DND-41 (cell line): Measurements from ENCODE around the gene SMG6.

Experiments
- CTCF ChIP-seq: IDR thresholded peaks from 2 replicates; pipeline ENCODE4 v1.5.1; 2012; ENCODE audit warnings: borderline replicate concordance, low read length, moderate library complexity, mild to moderate bottlenecking; ENCODE audit not compliant: poor library complexity, severe bottlenecking; ENCODE audit errors: extremely low read depth
- EZH2 ChIP-seq: IDR thresholded peaks from 3 replicates; pipeline ENCODE4 v1.6.1; 2012; ENCODE audit warnings: borderline replicate concordance, low read depth, mild to moderate bottlenecking, moderate library complexity, low read length, inconsistent platforms; ENCODE audit not compliant: severe bottlenecking

GRCh38 chr17:2149934-2150333 lies 153.7 kb downstream of the SMG6 start:
- TF ChIP-seq EZH2 (no peak), CTCF (no peak)
